Neural progenitor cell (in vitro differentiated cells): ENCODE data around the gene ATP13A3.

Source experiments
- CTCF ChIP-seq: fragments of 200-600 bp; sonication (generic); IDR thresholded peaks from 2 replicates; pipeline ENCODE4 v1.5.1; 2017; ENCODE audit warnings: antibody characterized with exemption, mild to moderate bottlenecking
- EZH2 ChIP-seq: fragments of 200-600 bp; sonication (generic); IDR thresholded peaks from 2 replicates; pipeline ENCODE4 v1.6.1; 2017; ENCODE audit warnings: antibody characterized with exemption, mild to moderate bottlenecking, moderate library complexity
- EZH2phosphoT487 ChIP-seq: fragments of 200-600 bp; sonication (generic); IDR thresholded peaks from 2 replicates; pipeline ENCODE4 v1.6.1; 2017; ENCODE audit warnings: antibody characterized with exemption

- TF ChIP-seq CTCF (no peak), EZH2 (peak; percentile 25), EZH2phosphoT487 (peak; percentile 53)
Measured at GRCh38 chr3:194397757-194398312, 89.0 kb downstream of the ATP13A3 start.
